ENCODE data around the gene CRABP1. TPM values are rescaled to one million over a fixed set of nuclear protein-coding genes. Genes with fewer than 3 reads are reported as not detected.

Gene CRABP1
- total RNA-seq, 1 experiment from 2014 or later, result not detected

GRCh38 chr15:78388865-78389264 is 48.7 kb downstream of the CRABP1 start:
- H3K4me3 ChIP-seq, result no peak overlapping the region
- TF ChIP-seq CTCF (conservative IDR thresholded peaks at IDR 0.05), result no peak
- TF ChIP-seq EZH2 (IDR thresholded peaks at IDR 0.05; ENCODE audit: low read depth), result no peak
- H3K4me2 ChIP-seq, result no peak overlapping the region
- no peaks in the 10 kb centered on the region for H4K20me1 ChIP-seq (ENCODE audit: insufficient read depth)
- intact Hi-C loops (cut with micrococcal nuclease; ENCODE audit: unreplicated experiment), result no loop called here
- no peak overlapping the region for H2AFZ ChIP-seq
- no peak overlapping the region for H3K27ac ChIP-seq
- CTCF ChIA-PET, result interaction anchor here (0.9 kb wide), 1 partner anchor 34 kb away, joined by 3 read pairs; no protein-coding TSS in a partner anchor
- H3K9me2 ChIP-seq (ENCODE audit: insufficient read depth), result no peaks in the 10 kb centered on the region
- no peaks in the 10 kb centered on the region for H3K36me3 ChIP-seq (ENCODE audit: low read depth)
- H3K4me1 ChIP-seq (replicated peaks; ENCODE audit: insufficient read depth), result no peaks in the 10 kb centered on the region
- H3K79me2 ChIP-seq (ENCODE audit: low read depth), result no peaks in the 10 kb centered on the region
- POLR2A ChIA-PET (ENCODE audit: unreplicated experiment), result no interaction called here
- no peaks in the 10 kb centered on the region for H3K9me3 ChIP-seq (ENCODE audit: insufficient read depth, low read depth)
- no TSS peak for BruUV-seq (replicated peaks)
- H3K27me3 ChIP-seq (ENCODE audit: insufficient read depth, low read depth), result peaks cover 53% of the 10 kb centered on the region
- H3F3A ChIP-seq (ENCODE audit: insufficient read depth, low read depth), result no peaks in the 10 kb centered on the region
- DNase-seq, result no peak

- H3K4me3 ChIP-seq, result no peak overlapping the region
- CTCF ChIA-PET, result interaction anchor here (0.9 kb wide), 1 partner anchor 33 kb away, joined by 3 read pairs; no protein-coding TSS in a partner anchor
- intact Hi-C loops (cut with micrococcal nuclease; ENCODE audit: unreplicated experiment), result no loop called here
- no peaks in the 10 kb centered on the region for H3K9me3 ChIP-seq (ENCODE audit: insufficient read depth, low read depth)
- no peaks in the 10 kb centered on the region for H3K79me2 ChIP-seq (ENCODE audit: low read depth)
- H4K20me1 ChIP-seq (ENCODE audit: insufficient read depth), result no peaks in the 10 kb centered on the region
- H3K4me1 ChIP-seq (replicated peaks; ENCODE audit: insufficient read depth), result no peaks in the 10 kb centered on the region
- no peaks in the 10 kb centered on the region for H3F3A ChIP-seq (ENCODE audit: insufficient read depth, low read depth)
- BruUV-seq (replicated peaks), result no TSS peak
- H3K27me3 ChIP-seq (ENCODE audit: insufficient read depth, low read depth), result peaks cover 49% of the 10 kb centered on the region
- no peaks in the 10 kb centered on the region for H3K9me2 ChIP-seq (ENCODE audit: insufficient read depth)
- H3K4me2 ChIP-seq, result no peak overlapping the region
- POLR2A ChIA-PET (ENCODE audit: unreplicated experiment), result interaction anchor here (0.6 kb wide), 1 partner anchor 90 kb away, joined by 6 read pairs; the partner anchor contains the start of gene SKIC8
- H2AFZ ChIP-seq, result no peak overlapping the region
- no peak overlapping the region for H3K27ac ChIP-seq
- no peak for DNase-seq
- no peaks in the 10 kb centered on the region for H3K36me3 ChIP-seq (ENCODE audit: low read depth)
- TF ChIP-seq CTCF (conservative IDR thresholded peaks at IDR 0.05) (no peak), EZH2 (IDR thresholded peaks at IDR 0.05; ENCODE audit: low read depth) (no peak)
Observed at GRCh38 chr15:78389322-78389721, 49.2 kb downstream of the CRABP1 start.

- peaks cover 45% of the 10 kb centered on the region for H3K27me3 ChIP-seq (ENCODE audit: insufficient read depth, low read depth)
- no peaks in the 10 kb centered on the region for H4K20me1 ChIP-seq (ENCODE audit: insufficient read depth)
- CTCF ChIA-PET, result interaction anchor here (0.9 kb wide), 1 partner anchor 33 kb away, joined by 3 read pairs; no protein-coding TSS in a partner anchor
- H3K36me3 ChIP-seq (ENCODE audit: low read depth), result no peaks in the 10 kb centered on the region
- intact Hi-C loops (cut with micrococcal nuclease; ENCODE audit: unreplicated experiment), result no loop called here
- BruUV-seq (replicated peaks), result no TSS peak
- TF ChIP-seq EZH2 (IDR thresholded peaks at IDR 0.05; ENCODE audit: low read depth) (no peak), CTCF (conservative IDR thresholded peaks at IDR 0.05) (no peak)
- POLR2A ChIA-PET (ENCODE audit: unreplicated experiment), result interaction anchor here (0.6 kb wide), 1 partner anchor 90 kb away, joined by 6 read pairs; the partner anchor contains the start of gene SKIC8
- H3K4me3 ChIP-seq, result no peak overlapping the region
- no peak overlapping the region for H2AFZ ChIP-seq
- H3K27ac ChIP-seq, result no peak overlapping the region
- no peak overlapping the region for H3K4me2 ChIP-seq
- no peaks in the 10 kb centered on the region for H3F3A ChIP-seq (ENCODE audit: insufficient read depth, low read depth)
- no peaks in the 10 kb centered on the region for H3K79me2 ChIP-seq (ENCODE audit: low read depth)
- H3K9me3 ChIP-seq (ENCODE audit: insufficient read depth, low read depth), result no peaks in the 10 kb centered on the region
- DNase-seq, result no peak
- no peaks in the 10 kb centered on the region for H3K4me1 ChIP-seq (replicated peaks; ENCODE audit: insufficient read depth)
- H3K9me2 ChIP-seq (ENCODE audit: insufficient read depth), result no peaks in the 10 kb centered on the region
Observed at GRCh38 chr15:78389738-78390137, 49.6 kb downstream of the CRABP1 start.

Measured in PC-9 (cell line).